A549 (cell line): Measurements from ENCODE around the gene OR8B8.

Source experiments
- BHLHE40 ChIP-seq: IDR thresholded peaks from 2 replicates; pipeline ENCODE4 v1.6.1; 2012; ENCODE audit warnings: low read depth, low read length, inconsistent platforms
- CEBPB ChIP-seq, 2 experiments: fragments of >200 bp in 1 of 2; sonication (Bioruptor Twin) in 1 of 2; formaldehyde crosslinking in 1 of 2; IDR thresholded peaks; 2 replicates each; pipeline ENCODE4 v1.6.1; 2012 to 2016
- FOSL2 ChIP-seq, 2 experiments: fragments of 450-650 bp in 1 of 2; fragments of >200 bp in 1 of 2; sonication (Bioruptor Twin) in 1 of 2; formaldehyde crosslinking; IDR thresholded peaks; 2 replicates each; pipeline versions ENCODE4 v1.5.0 to v1.6.1; 2016 to 2020; ENCODE audit warnings: mild to moderate bottlenecking in 1 of 2, moderate library complexity in 1 of 2
- MAZ ChIP-seq: fragments of 150-350 bp; IDR thresholded peaks from 2 replicates; pipeline ENCODE4 v1.6.1; 2014; ENCODE audit warnings: antibody characterized with exemption, low read depth, low read length, borderline replicate concordance
- POLR2A ChIP-seq: IDR thresholded peaks from 2 replicates; pipeline ENCODE4 v1.6.1; 2012; ENCODE audit warnings: mild to moderate bottlenecking, low read length
- RARB ChIP-seq: fragments of 250-450 bp; sonication (Bioruptor Pico); IDR thresholded peaks from 2 replicates; pipeline ENCODE4 v1.8.0; 2021; ENCODE audit warnings: mild to moderate bottlenecking, moderate library complexity
- RCOR1 ChIP-seq: fragments of 150-350 bp; IDR thresholded peaks from 2 replicates; pipeline ENCODE4 v1.6.1; 2014; ENCODE audit warnings: antibody characterized with exemption, low read length, low read depth
- RNF2 ChIP-seq: fragments of 200-600 bp; sonication (generic); IDR thresholded peaks from 2 replicates; pipeline ENCODE4 v1.6.1; 2016; ENCODE audit warnings: low read depth, mild to moderate bottlenecking, antibody characterized with exemption, moderate library complexity, borderline replicate concordance
- SREBF2 ChIP-seq: fragments of 450-650 bp; IDR thresholded peaks from 2 replicates; pipeline ENCODE4 v1.6.1; 2014; ENCODE audit warnings: mild to moderate bottlenecking, moderate library complexity
- TP53 ChIP-seq: fragments of 250-450 bp; sonication (Bioruptor Pico); IDR thresholded peaks from 2 replicates; pipeline ENCODE4 v1.5.0; 2021; ENCODE audit warnings: mild to moderate bottlenecking, moderate library complexity
- ZC3H11A ChIP-seq: fragments of 450-650 bp; IDR thresholded peaks from 2 replicates; pipeline ENCODE4 v1.6.1; 2014; ENCODE audit warnings: antibody characterized with exemption, mild to moderate bottlenecking
- TF ChIP-seq, protein P1 (sequence below): fragments of 200-600 bp; sonication (generic); IDR thresholded peaks from 2 replicates; pipeline ENCODE4 v1.6.1; 2016; ENCODE audit warnings: antibody characterized with exemption, mild to moderate bottlenecking, moderate library complexity
- TF ChIP-seq, protein P2 (sequence below): fragments of >200 bp; sonication (Bioruptor Twin); formaldehyde crosslinking; IDR thresholded peaks from 3 replicates; pipeline ENCODE4 v1.5.1; 2016
- TF ChIP-seq, protein P3 (sequence below): fragments of >200 bp; sonication (Bioruptor Twin); formaldehyde crosslinking; IDR thresholded peaks from 3 replicates; pipeline ENCODE4 v1.6.1; 2016

DNA sequence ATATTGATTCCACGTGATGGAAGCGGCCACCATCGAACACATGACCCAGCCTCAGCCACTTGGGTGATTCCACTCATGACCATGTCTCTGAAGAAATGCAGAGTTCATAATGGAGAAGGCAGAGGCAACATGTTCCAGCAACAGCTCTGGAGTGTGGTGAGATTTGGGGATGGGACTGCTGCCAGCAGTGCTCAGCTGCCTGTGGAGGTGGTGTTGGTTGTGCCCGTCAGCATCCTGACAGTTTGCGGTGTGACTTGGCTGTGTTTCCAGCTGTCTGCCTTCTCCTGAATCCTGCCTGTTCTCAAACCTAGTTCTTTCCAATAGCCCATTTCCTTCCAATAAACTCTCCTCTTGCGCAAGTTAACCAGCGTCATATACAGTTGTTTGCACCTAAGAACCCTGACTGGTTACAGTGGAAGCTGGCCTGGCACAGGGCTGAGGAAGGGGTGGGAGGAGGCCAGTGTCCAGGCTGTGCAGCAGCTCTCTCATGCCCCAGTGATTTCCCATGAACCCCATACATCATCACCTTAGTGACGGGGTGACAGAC is 22.0 kb upstream of the OR8B8 start:
- TF ChIP-seq RNF2 (no peak), MAZ (no peak), BHLHE40 (no peak), FOSL2 (IDR thresholded peaks at IDR 0.05) (no peak), FOSL2 (CRISPR knock-in tag; IDR thresholded peaks at IDR 0.05) (no peak), POLR2A (no peak), CEBPB (IDR thresholded peaks at IDR 0.05) (no peak), SREBF2 (no peak), RARB (CRISPR knock-in tag) (no peak), ZC3H11A (no peak), TP53 (CRISPR knock-in tag) (no peak), RCOR1 (no peak)
- TF ChIP-seq, protein P1, sequence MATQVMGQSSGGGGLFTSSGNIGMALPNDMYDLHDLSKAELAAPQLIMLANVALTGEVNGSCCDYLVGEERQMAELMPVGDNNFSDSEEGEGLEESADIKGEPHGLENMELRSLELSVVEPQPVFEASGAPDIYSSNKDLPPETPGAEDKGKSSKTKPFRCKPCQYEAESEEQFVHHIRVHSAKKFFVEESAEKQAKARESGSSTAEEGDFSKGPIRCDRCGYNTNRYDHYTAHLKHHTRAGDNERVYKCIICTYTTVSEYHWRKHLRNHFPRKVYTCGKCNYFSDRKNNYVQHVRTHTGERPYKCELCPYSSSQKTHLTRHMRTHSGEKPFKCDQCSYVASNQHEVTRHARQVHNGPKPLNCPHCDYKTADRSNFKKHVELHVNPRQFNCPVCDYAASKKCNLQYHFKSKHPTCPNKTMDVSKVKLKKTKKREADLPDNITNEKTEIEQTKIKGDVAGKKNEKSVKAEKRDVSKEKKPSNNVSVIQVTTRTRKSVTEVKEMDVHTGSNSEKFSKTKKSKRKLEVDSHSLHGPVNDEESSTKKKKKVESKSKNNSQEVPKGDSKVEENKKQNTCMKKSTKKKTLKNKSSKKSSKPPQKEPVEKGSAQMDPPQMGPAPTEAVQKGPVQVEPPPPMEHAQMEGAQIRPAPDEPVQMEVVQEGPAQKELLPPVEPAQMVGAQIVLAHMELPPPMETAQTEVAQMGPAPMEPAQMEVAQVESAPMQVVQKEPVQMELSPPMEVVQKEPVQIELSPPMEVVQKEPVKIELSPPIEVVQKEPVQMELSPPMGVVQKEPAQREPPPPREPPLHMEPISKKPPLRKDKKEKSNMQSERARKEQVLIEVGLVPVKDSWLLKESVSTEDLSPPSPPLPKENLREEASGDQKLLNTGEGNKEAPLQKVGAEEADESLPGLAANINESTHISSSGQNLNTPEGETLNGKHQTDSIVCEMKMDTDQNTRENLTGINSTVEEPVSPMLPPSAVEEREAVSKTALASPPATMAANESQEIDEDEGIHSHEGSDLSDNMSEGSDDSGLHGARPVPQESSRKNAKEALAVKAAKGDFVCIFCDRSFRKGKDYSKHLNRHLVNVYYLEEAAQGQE: no peak
- TF ChIP-seq, protein P2, sequence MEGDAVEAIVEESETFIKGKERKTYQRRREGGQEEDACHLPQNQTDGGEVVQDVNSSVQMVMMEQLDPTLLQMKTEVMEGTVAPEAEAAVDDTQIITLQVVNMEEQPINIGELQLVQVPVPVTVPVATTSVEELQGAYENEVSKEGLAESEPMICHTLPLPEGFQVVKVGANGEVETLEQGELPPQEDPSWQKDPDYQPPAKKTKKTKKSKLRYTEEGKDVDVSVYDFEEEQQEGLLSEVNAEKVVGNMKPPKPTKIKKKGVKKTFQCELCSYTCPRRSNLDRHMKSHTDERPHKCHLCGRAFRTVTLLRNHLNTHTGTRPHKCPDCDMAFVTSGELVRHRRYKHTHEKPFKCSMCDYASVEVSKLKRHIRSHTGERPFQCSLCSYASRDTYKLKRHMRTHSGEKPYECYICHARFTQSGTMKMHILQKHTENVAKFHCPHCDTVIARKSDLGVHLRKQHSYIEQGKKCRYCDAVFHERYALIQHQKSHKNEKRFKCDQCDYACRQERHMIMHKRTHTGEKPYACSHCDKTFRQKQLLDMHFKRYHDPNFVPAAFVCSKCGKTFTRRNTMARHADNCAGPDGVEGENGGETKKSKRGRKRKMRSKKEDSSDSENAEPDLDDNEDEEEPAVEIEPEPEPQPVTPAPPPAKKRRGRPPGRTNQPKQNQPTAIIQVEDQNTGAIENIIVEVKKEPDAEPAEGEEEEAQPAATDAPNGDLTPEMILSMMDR: no peak
- TF ChIP-seq, protein P3, sequence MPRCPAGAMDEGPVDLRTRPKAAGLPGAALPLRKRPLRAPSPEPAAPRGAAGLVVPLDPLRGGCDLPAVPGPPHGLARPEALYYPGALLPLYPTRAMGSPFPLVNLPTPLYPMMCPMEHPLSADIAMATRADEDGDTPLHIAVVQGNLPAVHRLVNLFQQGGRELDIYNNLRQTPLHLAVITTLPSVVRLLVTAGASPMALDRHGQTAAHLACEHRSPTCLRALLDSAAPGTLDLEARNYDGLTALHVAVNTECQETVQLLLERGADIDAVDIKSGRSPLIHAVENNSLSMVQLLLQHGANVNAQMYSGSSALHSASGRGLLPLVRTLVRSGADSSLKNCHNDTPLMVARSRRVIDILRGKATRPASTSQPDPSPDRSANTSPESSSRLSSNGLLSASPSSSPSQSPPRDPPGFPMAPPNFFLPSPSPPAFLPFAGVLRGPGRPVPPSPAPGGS: no peak
